8988T (cell line): ENCODE data around the gene VCP.

Experiments used
- DNase-seq: peaks from one replicate; pipeline ENCODE4 v3.0.0; 2011

Gene VCP

GRCh38 chr9:35072461-35073278 is at the start of gene VCP:
Gene VCP (minus strand): TSS chr9:35072625. CDS start chr9:35072353, 272 bp downstream.
- peak; percentile 98 for DNase-seq

- peak; percentile 68 for DNase-seq
Measured at GRCh38 chr9:35116898-35117551, 44.6 kb upstream of the VCP start.

GRCh38 chr9:35116539-35116897 is 44.1 kb upstream of the VCP start:
- no peak for DNase-seq

GRCh38 chr9:35115680-35116538 is 43.5 kb upstream of the VCP start, which contains the start of gene ATOSB:
Gene ATOSB (minus strand): TSS chr9:35115862. CDS start chr9:35108274, 7,588 bp downstream.
- DNase-seq, result peak; percentile 90

GRCh38 chr9:35114840-35115628 is 42.6 kb upstream of the VCP start:
- DNase-seq, result no peak

- DNase-seq, result no peak
Measured at GRCh38 chr9:35114113-35114839, 41.9 kb upstream of the VCP start.

GRCh38 chr9:35112257-35113020 is 40.0 kb upstream of the VCP start:
- DNase-seq, result no peak

GRCh38 chr9:35111001-35111933 is 38.8 kb upstream of the VCP start:
- peak; percentile 94 for DNase-seq

- no peak for DNase-seq
Measured at GRCh38 chr9:35110327-35110761, 37.9 kb upstream of the VCP start.

- no peak for DNase-seq
Measured at GRCh38 chr9:35108946-35109575, 36.6 kb upstream of the VCP start.

GRCh38 chr9:35108461-35108860 is 36.0 kb upstream of the VCP start:
- DNase-seq, result no peak

- no peak for DNase-seq
Measured at GRCh38 chr9:35107297-35108290, 35.2 kb upstream of the VCP start.

GRCh38 chr9:35106343-35106730 is 33.9 kb upstream of the VCP start:
- no peak for DNase-seq

- DNase-seq, result no peak
Measured at GRCh38 chr9:35105571-35106342, 33.3 kb upstream of the VCP start.

- no peak for DNase-seq
Measured at GRCh38 chr9:35105126-35105525, 32.7 kb upstream of the VCP start.

GRCh38 chr9:35104586-35104985 is 32.2 kb upstream of the VCP start:
- no peak for DNase-seq

GRCh38 chr9:35103660-35104191 is 31.3 kb upstream of the VCP start:
- no peak for DNase-seq
